ENCODE data around the gene PPP1CB.
"Not testable (repeated sequence)": the region's sequence is repeated elsewhere in the genome, so short reads cannot be mapped to it uniquely, and the experiment has no call there.

Gene PPP1CB

GRCh38 chr2:28776471-28776870 is 24.8 kb downstream of the PPP1CB start:
- DNase-seq (ENCODE audit: insufficient read length, low spot score) (no peak), FAIRE-seq (no peak)
- no peak for TF ChIP-seq CTCF (IDR thresholded peaks at IDR 0.05; ENCODE audit: insufficient read depth, missing control alignments)

GRCh38 chr2:28778392-28778791 is 26.8 kb downstream of the PPP1CB start:
- FAIRE-seq, result no peak
- TF ChIP-seq CTCF (IDR thresholded peaks at IDR 0.05; ENCODE audit: insufficient read depth, missing control alignments), result no peak
- DNase-seq (ENCODE audit: insufficient read length, low spot score), result no peak

- no peak for FAIRE-seq
- DNase-seq (ENCODE audit: insufficient read length, low spot score), result no peak
- TF ChIP-seq CTCF (IDR thresholded peaks at IDR 0.05; ENCODE audit: insufficient read depth, missing control alignments), result no peak
These were observed 27.4 kb downstream of the PPP1CB start for GRCh38 chr2:28779001-28779400.

- FAIRE-seq, result no peak
- TF ChIP-seq CTCF (IDR thresholded peaks at IDR 0.05; ENCODE audit: insufficient read depth, missing control alignments), result no peak
- no peak for DNase-seq (ENCODE audit: insufficient read length, low spot score)
These were observed 28.9 kb downstream of the PPP1CB start for GRCh38 chr2:28780496-28780895.

- FAIRE-seq, result no peak
These were observed 30.8 kb downstream of the PPP1CB start for GRCh38 chr2:28782423-28782822.

GRCh38 chr2:28784570-28784969 is 32.9 kb downstream of the PPP1CB start:
- not testable (repeated sequence) for DNase-seq (ENCODE audit: insufficient read length, low spot score); FAIRE-seq

More at GRCh38 chr2:28782423-28782822, 30.8 kb downstream of the PPP1CB start:
- TF ChIP-seq CTCF (IDR thresholded peaks at IDR 0.05; ENCODE audit: insufficient read depth, missing control alignments), result no peak
- no peak for DNase-seq (ENCODE audit: insufficient read length, low spot score)

GRCh38 chr2:28796620-28797019 is 45.0 kb downstream of the PPP1CB start:
- TF ChIP-seq CTCF (IDR thresholded peaks at IDR 0.05; ENCODE audit: insufficient read depth, missing control alignments), result no peak
- no peak for DNase-seq (ENCODE audit: insufficient read length, low spot score)
- FAIRE-seq, result no peak

- FAIRE-seq, result no peak
- TF ChIP-seq CTCF (IDR thresholded peaks at IDR 0.05; ENCODE audit: insufficient read depth, missing control alignments), result no peak
These were observed 50.1 kb downstream of the PPP1CB start for GRCh38 chr2:28801726-28802125.

More at GRCh38 chr2:28801726-28802125, 50.1 kb downstream of the PPP1CB start:
- no peak for DNase-seq (ENCODE audit: insufficient read length, low spot score)

Measured in D721Med (cell line).